GM12891 (cell line): ENCODE results near the gene EHD2.

ENCODE experiments used
- PAX5 ChIP-seq: IDR thresholded peaks from 2 replicates; pipeline ENCODE4 v1.6.1; 2011; ENCODE audit warnings: low read length, moderate library complexity, mild to moderate bottlenecking; ENCODE audit not compliant: insufficient read depth, severe bottlenecking
- POLR2A ChIP-seq: IDR thresholded peaks from 2 replicates; pipeline ENCODE4 v1.6.1; 2011; ENCODE audit warnings: low read depth, low read length, control low read depth
- POU2F2 ChIP-seq: IDR thresholded peaks from 2 replicates; pipeline ENCODE4 v1.6.1; 2011; ENCODE audit warnings: low read depth, mild to moderate bottlenecking, control low read depth, low read length, moderate library complexity
- SPI1 ChIP-seq: IDR thresholded peaks from 2 replicates; pipeline ENCODE4 v1.6.1; 2011; ENCODE audit warnings: low read depth, low read length, control low read depth
- TAF1 ChIP-seq: IDR thresholded peaks from 2 replicates; pipeline ENCODE4 v1.6.1; 2011; ENCODE audit warnings: low read depth, low read length, control low read depth

- TF ChIP-seq POLR2A (no peak), TAF1 (no peak), SPI1 (peak; percentile 94), PAX5 (peak; percentile 74), POU2F2 (no peak)
These were observed 36.1 kb downstream of the EHD2 start for GRCh38 chr19:47749326-47749725.
